Fibroblast of the aortic adventitia (primary cell): Measurements from ENCODE around the gene AARS2. TPM values are rescaled to one million over a fixed set of nuclear protein-coding genes. Genes with fewer than 3 reads are reported as not detected.

Experiments used
- DNase-seq: peaks from one replicate; pipeline ENCODE4 v3.0.0-alpha.2; 2010; ENCODE audit warnings: low read depth
- H3K4me3 ChIP-seq: 2 replicates; pipeline ENCODE4 v1.5.1; 2011; ENCODE audit warnings: low read depth, mild to moderate bottlenecking, control low read depth, low read length, moderate library complexity
- total RNA-seq: library from RNA; depleted of rRNA; stranded (reverse); fragments of >200 nt; gene quantifications from 2 replicates; pipeline ENCODE4 v1.2.3, GENCODE V29; 2012; ENCODE audit warnings: low replicate concordance
- TF ChIP-seq, protein P1 (sequence below): IDR thresholded peaks from 2 replicates; pipeline ENCODE4 v1.5.1; 2011; ENCODE audit warnings: mild to moderate bottlenecking, low read length, control low read depth, inconsistent platforms; ENCODE audit not compliant: insufficient read depth

The AARS2 gene
- total RNA-seq, 1 donor = 12.7 TPM

DNA sequence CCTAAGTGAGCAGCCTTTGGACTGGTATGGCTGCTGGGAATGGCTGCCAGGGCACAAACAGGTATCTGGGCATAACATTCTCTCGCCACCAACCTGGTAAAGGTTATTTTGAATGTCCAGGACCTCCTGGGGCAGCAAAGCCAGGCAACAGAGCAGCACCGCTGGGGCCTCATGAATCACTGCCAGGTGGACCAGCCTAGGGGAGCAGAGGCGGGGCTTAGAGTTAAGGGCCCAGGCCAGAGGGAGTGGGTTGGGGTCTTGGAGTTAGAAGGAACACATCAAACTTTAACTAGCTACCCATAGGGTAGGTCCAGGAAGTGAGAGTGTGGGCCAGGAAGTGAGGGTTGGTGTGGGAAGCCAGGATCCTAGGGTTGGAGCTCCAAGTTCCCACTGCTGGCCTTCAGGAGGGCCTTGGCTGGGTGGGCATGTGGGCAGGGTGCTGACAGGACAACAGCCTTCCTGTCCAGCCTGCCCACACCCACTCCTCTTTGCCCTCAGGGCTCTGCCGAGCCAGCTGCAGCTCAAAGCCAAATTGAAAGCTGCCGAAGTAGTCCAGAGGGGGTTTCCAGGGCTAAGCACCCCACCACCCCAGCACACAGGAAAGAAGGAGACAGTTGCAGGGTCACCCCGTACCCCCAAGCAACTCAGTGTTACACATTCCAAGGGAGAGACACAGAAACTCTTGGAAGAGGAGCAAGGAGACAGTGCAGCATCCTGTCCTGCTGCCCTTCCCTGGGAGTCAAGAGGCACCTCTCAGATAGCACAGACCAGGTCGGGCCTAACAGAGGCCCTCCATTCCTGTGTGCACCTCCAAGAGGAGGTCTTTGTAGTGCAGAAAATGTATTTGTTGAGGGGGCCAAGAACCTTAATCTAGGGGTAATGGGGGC, 50.4 kb downstream of the AARS2 start:
- TF ChIP-seq, protein P1, sequence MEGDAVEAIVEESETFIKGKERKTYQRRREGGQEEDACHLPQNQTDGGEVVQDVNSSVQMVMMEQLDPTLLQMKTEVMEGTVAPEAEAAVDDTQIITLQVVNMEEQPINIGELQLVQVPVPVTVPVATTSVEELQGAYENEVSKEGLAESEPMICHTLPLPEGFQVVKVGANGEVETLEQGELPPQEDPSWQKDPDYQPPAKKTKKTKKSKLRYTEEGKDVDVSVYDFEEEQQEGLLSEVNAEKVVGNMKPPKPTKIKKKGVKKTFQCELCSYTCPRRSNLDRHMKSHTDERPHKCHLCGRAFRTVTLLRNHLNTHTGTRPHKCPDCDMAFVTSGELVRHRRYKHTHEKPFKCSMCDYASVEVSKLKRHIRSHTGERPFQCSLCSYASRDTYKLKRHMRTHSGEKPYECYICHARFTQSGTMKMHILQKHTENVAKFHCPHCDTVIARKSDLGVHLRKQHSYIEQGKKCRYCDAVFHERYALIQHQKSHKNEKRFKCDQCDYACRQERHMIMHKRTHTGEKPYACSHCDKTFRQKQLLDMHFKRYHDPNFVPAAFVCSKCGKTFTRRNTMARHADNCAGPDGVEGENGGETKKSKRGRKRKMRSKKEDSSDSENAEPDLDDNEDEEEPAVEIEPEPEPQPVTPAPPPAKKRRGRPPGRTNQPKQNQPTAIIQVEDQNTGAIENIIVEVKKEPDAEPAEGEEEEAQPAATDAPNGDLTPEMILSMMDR = no peak
- peak overlapping the region; percentile 82 for H3K4me3 ChIP-seq
- DNase-seq = no peak

DNA sequence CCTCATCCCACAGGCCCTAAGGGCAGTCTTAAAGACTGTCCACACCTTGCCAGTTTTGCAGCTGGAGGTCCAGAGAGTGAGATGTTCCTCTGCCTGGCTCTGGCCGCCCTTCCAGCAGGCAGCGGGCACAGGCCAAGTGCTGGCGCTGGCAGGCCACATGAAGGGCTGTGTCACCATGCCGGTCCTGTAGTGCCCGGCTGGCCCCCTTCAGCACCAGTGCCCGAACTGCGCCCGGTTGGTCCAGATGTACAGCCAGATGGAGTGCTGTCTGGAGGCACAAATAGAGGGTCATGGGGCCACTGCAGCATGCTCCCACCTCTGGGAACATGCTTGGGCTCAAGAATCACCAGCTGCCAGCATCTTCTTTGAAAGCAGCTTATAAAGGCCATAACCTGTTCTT, 51.6 kb downstream of the AARS2 start:
- H3K4me3 ChIP-seq = no peak overlapping the region
- DNase-seq = no peak
- TF ChIP-seq, protein P1 = no peak

DNA sequence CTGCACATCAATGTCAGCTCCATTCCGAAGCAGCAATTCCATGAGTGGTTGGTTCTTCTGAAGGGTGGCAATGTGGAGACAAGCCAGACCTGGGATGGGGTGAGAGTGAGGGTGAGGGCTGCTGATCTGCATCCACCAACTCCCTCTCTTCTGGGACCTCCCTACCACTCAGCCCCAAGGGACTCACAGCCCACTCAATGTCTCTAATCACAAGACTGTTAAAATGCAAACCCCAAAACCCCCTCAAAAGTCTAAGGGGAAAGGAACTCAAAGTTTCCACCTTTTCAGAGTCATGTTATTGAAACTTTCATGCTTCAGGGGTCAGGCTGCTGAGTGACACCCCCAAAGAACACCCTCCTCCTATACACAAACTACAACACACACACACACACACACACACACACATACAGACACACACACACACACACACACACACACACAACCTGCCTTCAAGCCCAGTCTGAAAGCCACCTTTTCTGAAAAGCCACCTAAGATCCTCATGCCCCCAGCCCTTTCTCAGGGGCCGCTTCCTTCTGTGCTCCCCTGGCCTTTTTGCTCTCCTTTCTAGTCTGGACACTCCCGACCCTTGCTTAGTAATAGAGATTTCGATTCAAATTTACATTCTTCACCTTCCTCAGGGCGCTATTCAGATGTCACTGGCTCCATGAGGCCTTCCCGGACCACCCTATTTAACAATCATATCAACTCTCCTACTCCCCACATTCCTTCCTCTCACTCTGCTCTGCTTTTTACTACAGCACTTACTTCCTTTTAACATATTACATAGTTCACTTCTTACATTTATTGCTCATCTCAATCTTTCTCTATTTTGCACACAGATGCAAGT, 52.5 kb downstream of the AARS2 start:
- TF ChIP-seq, protein P1 = no peak
- no peak overlapping the region for H3K4me3 ChIP-seq
- no peak for DNase-seq

DNA sequence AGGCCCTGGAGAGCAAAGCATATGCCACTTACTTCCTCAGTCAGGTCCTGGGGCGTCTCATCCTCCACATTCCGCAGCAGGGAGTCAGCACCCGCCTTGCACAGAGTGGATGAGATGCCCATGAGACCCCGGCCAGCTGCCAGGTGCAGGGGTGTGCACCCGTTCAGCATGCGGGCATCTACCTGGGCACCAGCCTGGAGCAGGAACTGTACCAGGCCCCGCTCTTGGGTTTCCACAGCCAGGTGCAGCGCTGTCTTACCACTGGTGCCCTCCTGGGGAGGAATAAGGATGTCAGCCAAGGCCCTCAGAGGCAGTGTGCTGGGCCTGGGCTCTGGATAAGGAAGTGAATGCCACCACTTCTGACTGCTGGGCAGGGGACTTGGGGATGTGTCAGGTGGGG, 53.1 kb downstream of the AARS2 start:
- TF ChIP-seq, protein P1 = no peak
- DNase-seq = no peak
- H3K4me3 ChIP-seq = no peak overlapping the region

DNA sequence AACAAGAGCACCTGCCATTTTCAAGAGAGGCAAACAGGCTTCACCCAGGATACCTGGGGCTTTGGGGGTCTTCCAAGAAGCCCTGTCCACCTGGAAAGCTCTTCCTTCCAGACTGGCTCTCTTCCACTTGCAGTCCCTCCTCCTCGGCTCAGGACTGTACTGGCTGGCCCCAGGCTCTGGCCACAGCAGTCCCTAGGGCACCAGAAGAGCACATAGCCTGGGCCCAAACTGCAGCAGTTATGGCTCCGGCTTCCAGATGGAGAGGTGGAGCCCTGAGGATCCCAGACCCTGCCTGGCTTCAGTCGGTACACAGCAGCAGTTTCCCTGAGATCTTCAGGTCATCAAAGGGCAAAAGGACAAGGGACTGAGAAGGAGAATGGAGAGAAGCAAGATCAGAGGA, 54.2 kb downstream of the AARS2 start:
- no peak overlapping the region for H3K4me3 ChIP-seq
- DNase-seq = no peak
- TF ChIP-seq, protein P1 = no peak

DNA sequence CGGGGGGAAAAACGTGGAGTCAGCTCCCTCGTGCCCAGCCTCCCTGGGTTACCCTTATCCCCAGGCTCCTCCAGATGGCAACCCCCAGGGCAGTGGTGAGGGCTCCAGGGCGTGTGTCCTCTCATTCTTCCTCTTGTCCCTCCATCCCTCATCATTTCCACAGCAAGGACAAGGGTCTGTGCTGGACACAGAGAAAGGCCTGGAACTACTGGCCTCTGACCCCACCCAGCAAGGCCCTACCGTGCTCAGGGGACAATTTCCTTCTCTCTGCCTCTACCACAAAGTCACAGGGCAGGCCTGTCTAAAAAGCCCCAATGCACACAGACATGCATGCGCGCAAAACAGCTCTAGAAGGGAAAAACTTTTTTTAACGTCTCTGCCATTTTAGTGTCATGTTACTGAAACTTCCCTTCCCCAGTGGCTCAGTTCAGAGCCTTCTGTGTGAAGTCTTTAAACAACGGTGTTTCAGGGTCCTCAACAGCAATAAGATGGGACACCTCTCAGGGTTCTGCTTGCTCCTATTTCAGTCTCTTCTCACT, 54.8 kb downstream of the AARS2 start:
- DNase-seq = no peak
- TF ChIP-seq, protein P1 = no peak
- H3K4me3 ChIP-seq = no peak overlapping the region
